Central memory CD4-positive, alpha-beta T cell (primary cell): ENCODE results near the gene CLEC3B.
"Not testable (repeated sequence)": the region's sequence is repeated elsewhere in the genome, so short reads cannot be mapped to it uniquely, and the experiment has no call there.

Experiments
- DNase-seq: peaks from one replicate; pipeline ENCODE4 v3.0.0; 2022

Gene CLEC3B

GRCh38 chr3:45071075-45071474 lies 45.0 kb downstream of the CLEC3B start:
- DNase-seq = no peak

DNA sequence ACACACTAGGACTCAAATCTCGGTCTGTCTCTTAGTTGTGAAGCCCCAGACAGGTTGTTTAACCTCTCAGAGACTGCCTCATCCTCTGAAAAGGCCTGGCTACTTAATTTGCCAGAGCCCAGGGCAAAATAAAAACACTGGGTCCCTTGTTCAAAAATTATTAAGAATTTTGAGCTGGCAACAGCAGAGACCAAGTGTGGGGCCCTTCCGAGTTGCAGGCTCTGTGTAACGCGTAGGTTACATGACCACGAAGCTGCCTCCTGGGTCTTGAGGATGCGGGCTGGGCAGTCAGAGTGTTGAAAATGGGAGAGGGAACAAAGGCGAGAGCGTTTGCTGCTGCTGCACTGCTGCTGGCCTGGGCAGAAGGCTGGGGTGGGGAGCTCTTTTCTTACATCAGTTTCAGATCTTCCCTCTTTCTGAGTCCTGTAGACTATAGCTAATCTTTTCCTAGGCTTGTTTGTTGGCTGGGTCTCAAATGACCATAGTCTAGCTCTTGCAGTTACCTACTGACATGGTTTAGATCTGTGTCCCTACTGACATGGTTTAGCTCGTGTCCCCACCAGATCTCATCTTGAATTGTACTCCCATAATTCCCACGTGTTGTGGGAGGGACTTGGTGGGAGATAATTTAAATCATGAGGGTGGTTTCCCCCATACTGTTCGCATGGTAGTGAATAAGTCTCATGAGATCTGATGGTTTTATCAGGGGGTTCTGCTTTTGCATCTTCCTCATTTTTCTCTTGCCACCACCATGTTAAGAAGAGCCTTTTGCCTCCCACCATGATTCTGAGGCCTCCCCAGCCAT lies 49.9 kb downstream of the CLEC3B start:
- no peak for DNase-seq

GRCh38 chr3:45078256-45078655 lies 52.2 kb downstream of the CLEC3B start:
- DNase-seq = not testable (repeated sequence)

DNA sequence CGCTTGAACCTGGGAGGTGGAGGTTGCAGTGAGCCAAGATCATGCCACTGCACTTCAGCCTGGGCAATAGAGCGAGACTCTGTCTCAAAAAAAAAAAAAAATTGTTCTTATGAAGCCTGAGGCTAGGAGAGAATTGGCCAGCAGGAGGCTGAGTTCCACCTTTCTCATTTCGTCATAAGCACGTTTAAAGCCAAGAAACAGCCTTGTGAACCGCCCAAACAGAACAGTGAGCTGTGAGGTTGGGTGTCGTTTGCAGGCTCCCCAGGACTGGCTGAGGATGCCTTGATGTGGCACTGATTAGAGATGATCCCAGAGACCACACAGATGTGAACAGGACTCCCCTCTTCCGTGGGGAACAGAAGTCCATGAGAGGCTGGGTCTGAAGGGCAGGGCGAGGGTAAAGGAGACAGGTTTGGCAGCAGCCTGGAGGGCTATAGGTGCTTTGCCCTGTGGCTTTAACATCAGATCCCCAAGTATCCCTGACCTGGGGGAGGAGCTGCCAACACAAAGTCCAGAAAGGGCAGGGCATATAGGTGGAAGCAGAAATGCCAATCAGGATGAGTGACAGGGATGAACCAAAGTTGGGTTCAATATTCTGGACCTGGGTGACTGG lies 52.9 kb downstream of the CLEC3B start:
- DNase-seq = no peak

DNA sequence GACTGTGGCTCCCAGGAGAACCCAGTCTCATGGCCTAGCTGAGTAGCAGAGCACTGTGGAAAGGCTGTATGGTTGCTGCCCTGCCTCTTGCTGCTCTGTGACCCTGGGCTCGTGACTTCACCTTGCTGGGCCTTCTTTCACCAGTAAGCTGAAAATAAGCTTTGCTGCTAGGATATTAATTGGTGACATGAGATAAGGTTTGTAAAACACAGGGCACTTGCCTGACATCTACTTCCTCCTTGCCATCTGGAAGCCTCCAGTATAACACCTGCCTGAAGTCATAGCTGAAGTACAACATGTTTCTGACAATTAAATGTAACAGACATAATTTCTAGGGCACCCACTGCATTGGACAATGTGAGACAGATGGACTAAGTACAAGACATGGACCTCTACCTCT lies 53.6 kb downstream of the CLEC3B start:
- no peak for DNase-seq

GRCh38 chr3:45080824-45081223 lies 54.7 kb downstream of the CLEC3B start:
- no peak for DNase-seq

- DNase-seq = no peak
Measured at GRCh38 chr3:45081506-45082141, 55.5 kb downstream of the CLEC3B start.

DNA sequence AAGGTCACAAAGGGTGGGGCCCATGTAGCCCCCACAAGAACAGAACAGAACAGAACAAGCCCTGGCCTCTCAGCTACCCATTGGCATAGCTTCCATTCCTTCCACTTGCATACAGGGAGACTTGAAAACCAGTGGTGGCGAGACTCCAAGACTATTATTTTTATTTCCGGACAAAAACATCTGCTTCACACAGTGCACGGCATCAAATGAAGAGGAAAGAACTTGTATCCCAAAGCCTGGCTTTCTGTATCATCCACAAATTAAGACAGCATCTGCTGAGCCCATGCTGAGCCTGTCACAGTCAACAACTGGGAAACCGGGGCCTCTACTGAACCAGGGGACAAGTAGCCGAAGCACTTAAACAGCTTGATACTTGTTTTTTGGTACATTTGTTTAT lies 56.0 kb downstream of the CLEC3B start:
- DNase-seq = no peak

DNA sequence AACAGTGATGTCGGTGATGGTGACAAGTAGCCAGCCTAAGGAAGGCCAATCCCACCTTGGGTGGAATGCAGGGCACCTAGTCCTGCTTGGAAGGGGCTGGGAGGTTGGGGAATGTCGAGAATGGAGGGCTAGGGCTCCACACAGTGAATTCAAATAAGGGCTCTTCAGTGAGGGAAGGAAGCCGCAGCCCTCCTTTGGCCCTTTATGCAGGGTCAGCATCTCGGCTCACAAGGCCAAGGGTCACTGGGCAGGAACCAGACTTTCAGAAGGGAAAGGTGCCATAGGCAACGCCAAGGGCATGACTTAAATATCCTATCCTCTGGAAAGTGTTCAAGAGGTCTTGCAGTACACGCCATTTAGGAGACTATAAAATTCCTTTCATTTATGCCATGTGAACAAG lies 56.9 kb downstream of the CLEC3B start:
- no peak for DNase-seq

GRCh38 chr3:45084361-45084760 lies 58.3 kb downstream of the CLEC3B start:
- DNase-seq = no peak

DNA sequence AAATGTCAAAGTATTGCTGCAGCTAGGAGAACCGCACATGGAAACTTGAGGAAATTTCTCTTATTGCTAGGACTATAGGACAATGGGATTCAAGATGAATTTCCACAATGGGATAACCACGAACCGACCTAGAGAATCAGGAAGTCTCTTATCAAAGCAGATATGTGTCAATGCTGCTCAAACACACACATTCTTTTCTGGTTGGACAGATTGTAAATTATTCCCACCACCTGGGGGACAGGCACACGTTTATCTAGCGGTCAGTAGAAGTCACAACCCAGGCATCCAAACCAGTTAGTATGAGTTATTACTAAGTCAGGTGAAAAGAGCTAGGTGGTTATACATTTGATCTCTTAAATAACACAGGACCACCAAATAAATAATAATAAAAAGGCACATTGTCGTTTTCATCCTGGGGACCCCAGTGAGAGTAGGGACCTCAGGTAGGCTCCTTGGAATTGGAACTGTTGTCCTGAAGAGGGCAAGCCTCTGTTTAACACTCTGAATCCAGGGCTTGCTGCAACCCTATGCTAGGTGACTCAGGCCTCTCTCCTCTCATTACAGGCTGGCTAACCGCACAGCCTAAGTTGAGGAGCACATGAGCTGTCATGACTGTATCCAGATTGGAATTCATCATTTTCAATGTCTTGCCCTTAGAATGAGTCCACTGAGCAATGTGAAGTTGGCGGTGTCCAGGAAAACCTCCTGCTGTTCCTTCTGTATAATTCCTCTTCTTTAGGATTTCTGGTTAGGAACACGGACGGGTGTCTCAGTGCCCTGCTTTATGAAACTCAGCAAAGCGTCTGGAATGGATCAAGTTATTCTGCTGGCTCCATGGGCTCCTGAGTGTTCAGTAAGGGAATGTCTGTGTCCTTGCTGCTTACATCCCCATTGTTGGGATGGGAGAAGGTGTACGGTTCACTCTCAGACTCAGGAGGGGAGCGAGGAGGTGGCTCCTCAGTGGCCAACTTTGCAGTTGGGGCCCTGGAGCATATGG lies 59.0 kb downstream of the CLEC3B start:
- no peak for DNase-seq
